GM15510 (cell line): ENCODE data around the gene DNAAF5.

ENCODE experiments used
- POLR2A ChIP-seq: IDR thresholded peaks from 3 replicates; pipeline ENCODE4 v1.6.1; 2011; ENCODE audit warnings: borderline replicate concordance; ENCODE audit not compliant: insufficient read length; ENCODE audit errors: extremely low read depth

Gene DNAAF5

GRCh38 chr7:786472-787255 lies 60.2 kb downstream of the DNAAF5 start:
- TF ChIP-seq POLR2A, result no peak

- TF ChIP-seq POLR2A, result no peak
Measured at GRCh38 chr7:787332-788240, 61.1 kb downstream of the DNAAF5 start.

DNA sequence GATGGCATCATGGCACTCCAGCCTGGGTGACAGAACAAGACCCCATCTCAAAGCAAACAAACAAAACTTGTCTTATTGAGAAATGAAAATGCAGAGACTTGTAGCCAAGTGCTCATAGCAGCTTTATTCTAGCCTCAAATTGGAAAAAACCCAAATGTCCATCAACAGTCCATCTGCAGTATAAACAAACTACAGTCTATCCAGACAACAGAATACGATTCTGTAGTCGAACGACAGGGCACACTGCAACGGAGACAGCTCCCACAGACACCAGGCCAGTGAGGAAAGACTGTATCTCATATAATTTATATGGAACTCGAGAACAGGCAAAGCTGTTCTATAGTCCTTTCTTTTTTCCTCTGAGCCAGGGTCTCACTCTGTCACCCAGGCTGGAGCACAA lies 65.0 kb downstream of the DNAAF5 start:
- no peak for TF ChIP-seq POLR2A

DNA sequence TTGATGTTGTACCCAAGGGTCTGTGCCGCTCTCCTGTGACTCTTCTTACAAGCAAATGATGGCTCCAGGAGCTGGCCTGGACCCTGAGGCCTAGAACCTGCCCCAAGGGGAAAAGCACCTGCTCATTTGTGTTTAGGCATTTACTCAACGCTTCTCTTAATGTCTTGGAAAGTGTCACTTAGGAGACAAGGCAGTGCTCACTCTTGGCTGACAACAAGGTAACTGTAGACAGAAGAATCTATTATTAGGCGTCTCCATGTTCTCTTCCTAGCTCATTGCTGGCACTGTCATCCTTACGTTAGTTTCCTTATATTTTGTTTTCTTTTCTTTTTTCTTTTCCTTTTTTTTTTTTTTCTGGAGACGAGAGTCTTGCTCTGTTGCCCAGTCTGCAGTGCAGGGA lies 67.7 kb downstream of the DNAAF5 start:
- no peak for TF ChIP-seq POLR2A

DNA sequence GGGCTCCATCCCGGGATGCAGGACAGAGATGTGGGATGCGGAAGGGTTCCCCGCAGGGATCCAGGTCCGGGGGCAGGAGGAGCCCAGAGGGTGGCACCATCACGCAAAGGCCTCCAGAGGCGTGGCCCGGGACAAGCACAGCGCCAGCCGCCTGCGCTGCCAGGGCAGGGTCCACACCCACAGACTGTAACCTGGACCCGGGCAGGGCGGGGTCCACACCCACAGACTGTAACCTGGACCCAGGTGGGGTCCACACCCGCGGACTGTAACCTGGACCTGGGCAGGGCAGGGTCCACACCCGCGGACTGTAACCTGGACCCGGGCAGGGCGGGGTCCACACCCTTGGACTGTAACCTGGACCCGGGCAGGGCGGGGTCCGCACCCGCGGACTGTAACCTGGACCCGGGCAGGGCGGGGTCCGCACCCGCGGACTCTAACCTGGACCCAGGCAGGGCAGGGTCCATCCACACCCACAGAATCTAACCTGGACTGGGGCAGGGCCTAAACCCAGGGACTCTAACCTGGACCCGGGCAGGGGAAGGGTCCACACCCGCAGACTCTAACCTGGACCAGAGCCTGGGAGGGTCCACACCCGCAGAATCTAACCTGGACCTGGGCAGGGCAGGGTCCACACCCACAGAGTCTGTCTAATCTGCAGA lies 68.3 kb downstream of the DNAAF5 start:
- TF ChIP-seq POLR2A, result no peak

- TF ChIP-seq POLR2A, result no peak
Measured at GRCh38 chr7:798921-799470, 72.5 kb downstream of the DNAAF5 start.

GRCh38 chr7:800692-801091 lies 74.2 kb downstream of the DNAAF5 start:
- no peak for TF ChIP-seq POLR2A

GRCh38 chr7:801940-802381 lies 75.5 kb downstream of the DNAAF5 start:
- no peak for TF ChIP-seq POLR2A

DNA sequence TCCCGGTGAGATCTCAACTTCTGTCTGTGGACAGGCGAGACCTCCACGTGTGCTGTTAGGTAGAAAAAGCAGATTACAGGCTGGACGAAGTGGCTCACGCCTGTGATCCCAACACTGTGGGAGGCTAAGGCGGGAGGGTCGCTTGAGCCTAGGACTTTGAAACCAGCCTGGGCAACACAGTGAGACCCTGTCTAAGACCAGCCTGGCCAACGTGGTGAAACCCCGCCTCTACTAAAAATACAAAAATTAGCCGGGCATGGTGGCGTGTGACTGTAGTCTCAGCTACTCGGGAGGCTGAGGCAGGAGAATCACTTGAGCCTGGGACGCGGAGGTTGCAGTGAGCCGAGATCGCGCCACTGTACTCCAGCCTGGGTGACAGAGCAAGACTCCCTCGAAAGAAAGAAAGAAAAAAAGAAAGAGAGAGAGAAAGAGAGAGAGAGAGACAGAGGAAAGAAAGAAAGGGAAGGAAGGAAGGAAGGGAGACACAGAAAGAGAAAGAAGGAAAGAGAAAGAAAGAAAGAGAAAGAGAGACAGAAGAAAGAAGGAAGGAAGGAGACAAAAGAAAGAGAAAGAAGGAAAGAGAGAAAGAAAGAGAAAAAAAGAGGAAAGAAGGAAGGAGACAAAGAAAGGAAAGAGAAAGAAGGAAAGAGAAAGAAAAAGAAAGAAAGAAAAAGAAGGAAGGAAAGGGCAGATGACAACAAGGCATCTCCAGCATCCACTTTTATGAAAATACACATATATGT lies 76.2 kb downstream of the DNAAF5 start:
- TF ChIP-seq POLR2A, result no peak

DNA sequence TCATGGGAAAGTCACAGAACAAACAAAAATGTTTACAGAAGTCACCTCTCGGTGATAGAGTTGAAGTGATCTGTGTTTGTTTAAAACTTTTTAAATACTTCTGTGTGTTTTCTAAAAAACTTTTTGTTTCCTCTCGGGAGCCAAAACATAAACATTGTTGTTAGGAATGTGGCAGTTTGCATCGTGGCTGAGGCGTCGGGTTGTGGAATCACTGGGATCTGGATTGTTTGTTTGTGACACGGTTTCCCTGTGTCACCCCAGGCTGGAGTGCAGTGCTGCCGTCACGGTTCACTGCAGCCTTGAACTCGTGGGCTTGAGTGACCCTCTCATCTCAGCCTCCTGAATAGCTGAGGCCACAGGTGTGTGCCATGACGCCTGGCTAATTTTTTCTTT lies 76.7 kb downstream of the DNAAF5 start:
- no peak for TF ChIP-seq POLR2A

DNA sequence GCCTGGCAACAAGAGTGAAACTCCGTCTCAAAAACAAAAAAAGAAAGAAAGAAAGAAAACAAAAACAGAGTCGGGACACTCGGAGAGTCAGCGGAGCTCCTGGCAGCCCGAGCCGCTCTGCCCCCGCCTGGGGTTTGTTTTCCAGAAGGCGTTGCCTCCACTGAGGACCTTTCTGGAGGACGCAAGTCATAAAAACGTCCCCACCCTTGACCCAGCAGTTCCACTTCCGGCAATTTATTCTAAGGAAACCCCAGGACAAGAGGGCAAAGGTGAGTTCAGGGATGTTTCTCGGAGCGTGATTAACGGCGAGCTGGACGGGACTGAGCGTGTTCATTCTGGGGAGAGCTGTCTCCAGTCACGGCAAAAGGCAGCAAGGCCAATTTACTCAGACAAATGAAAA lies 78.8 kb downstream of the DNAAF5 start:
- no peak for TF ChIP-seq POLR2A

DNA sequence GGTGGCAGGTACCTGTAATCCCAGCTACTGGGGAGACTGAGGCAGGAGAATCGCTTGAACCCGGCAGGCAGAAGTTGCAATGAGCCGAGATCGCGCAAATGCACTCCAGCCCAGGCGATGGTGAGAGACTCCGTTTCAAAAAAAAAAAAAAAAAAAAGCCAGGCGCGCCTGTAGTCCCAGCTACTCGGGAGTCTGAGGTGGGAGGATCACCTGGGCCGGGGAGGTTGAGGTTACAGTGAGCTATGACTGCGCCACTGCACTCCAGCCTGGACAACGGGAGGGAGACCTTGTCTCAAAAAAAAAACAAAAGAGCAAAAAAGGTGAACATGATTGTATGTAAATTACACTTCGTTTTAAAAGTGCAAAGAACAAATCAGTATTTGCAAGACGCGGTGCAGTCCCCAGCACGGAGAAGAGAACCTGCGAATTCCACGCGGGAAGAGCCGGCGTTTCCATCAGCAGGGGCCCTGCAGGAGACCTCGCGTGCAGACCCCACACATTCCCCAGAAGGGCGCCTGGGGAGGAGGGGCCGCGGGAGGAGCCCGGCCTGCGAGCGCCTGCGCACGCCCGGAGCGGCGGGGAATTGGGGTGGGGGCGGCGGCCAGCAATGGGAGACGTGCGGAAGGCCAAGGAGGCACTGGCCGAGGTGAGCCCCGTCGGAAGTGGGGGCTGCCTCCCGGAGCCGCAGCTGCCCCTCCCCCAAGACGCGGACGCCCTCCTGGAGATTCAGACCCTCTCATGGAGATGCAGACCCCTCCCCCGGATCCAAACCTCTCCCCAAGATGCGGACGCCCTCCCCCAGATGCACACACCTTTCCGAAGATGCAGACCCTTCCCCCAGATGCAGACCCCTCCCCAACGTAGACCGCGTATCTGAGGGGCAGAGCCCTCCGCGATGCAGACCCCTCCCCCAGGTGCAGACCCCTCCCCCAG lies 89.1 kb downstream of the DNAAF5 start:
- no peak for TF ChIP-seq POLR2A

GRCh38 chr7:816300-816750 lies 89.8 kb downstream of the DNAAF5 start:
- TF ChIP-seq POLR2A, result peak; percentile 72
